ENCODE measurements around the gene TVP23A.

DNA sequence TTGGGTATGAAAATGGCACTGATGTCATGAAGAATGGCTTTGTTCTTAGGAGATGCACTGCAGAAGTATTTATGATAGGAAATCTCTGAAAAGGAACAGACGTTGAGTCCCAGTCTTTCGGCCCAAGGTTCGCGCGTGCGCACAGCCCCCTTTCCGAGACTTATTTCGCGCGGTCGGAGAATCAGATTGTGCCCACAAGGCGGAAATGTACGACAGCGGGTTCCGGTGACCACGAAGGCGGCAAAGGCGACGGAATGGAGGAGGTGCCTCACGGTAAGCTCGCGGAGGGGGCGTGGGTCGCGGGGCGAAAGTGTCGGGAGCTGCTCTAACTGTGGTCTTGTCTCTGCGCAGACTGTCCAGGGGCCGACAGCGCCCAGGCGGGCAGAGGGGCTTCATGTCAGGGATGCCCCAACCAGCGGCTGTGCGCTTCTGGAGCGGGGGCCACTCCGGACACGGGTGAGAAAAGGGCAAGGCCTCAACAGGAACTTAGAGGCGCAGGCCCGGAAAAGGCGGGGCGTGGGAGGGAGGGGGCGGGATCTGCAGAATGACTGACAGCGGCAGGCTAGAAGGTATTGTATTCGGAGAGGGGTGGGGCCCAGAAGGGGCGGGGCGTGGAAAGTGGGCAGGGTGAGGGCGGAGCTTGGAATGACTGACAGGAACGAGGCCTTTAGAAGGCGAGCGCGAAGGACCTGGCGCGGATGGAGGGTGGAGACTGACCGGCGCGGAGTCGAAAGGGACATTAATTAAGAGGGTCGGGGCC is 74.8 kb downstream of the TVP23A start, which contains the start of gene NUBP1:
- TF ChIP-seq YY1 (IDR thresholded peaks at IDR 0.05; ENCODE audit: insufficient read depth, insufficient read length) (no peak), SUZ12 (IDR thresholded peaks at IDR 0.05; ENCODE audit: extremely low read depth, insufficient read depth, insufficient read length) (no peak), ZNF274 (IDR thresholded peaks at IDR 0.05; ENCODE audit: low read depth, low read length) (no peak)

Data from NT2/D1 (cell line).